Stimulated activated CD4-positive, alpha-beta T cell treated with anti-CD3 and anti-CD28 coated beads, Interleukin-12 subunit alpha, Interleukin-12 subunit beta, amount 100 ng/mL, for 24 hours (primary cell): Measurements from ENCODE around the gene PET100.

ENCODE experiments used
- DNase-seq, 2 experiments: peaks; one replicate each; pipeline ENCODE4 v3.0.0-alpha.2; 2020; ENCODE audit warnings: low read depth in 2 of 2

The PET100 gene

GRCh38 chr19:7612282-7613274, 17.0 kb upstream of the PET100 start:
- no peak for DNase-seq

DNA sequence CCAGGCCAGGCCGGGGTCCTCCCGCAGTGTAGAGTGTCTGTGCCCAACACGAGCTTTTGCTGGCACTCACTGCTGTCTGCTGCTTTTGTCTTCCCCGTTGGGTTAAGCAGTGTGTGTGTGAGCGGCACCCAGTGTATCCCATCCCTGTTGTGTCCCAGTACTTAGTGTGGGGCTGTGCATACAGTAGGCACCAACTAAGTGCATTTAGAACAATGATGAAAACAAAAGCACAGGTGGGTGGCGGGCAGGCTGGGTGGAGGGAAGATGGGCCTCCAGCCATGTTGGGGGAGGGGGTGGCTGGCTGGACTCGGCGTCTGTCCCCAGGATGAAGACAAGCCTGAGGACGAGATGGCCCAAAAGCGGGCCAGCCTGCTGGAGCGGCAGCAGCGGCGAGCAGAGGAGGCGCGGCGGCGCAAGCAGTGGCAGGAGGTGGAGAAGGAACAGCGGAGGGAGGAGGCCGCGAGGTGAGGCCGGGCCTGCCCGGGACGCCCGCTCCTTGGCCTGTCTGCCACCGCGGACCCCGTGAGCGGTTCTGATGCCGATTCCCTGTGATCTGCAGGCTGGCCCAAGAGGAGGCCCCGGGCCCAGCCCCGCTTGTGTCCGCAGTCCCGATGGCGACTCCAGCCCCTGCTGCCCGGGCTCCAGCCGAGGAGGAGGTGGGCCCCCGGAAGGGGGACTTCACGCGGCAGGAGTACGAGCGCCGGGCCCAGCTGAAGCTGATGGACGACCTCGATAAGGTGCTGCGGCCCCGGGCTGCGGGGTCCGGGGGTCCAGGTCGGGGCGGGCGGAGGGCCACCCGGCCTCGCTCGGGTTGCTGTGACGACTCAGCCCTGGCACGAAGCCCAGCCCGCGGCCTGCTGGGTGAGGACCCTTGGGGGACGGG, 14.5 kb upstream of the PET100 start:
- DNase-seq: no peak

DNA sequence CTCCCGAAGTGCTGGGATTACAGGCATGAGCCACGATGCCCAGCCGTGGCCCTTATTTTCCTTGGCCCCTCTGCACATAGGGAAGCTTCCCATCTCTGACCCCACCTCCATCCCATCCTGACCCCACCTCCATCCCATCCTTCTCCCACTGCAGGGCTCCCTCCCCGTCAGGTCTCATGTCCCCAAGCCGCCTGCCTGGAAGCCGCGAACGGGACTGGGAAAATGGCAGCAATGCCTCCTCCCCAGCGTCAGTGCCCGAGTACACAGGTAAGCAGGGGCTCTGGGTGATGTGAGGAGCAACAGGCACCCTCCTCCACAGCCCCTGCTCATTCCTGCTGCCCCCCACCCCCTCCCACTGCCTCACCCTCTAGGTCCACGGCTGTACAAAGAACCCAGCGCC, 12.4 kb upstream of the PET100 start:
- DNase-seq: no peak

GRCh38 chr19:7617735-7618134, 11.9 kb upstream of the PET100 start:
- DNase-seq: no peak

- DNase-seq: no peak
These were observed 11.2 kb upstream of the PET100 start for GRCh38 chr19:7618348-7618747.

DNA sequence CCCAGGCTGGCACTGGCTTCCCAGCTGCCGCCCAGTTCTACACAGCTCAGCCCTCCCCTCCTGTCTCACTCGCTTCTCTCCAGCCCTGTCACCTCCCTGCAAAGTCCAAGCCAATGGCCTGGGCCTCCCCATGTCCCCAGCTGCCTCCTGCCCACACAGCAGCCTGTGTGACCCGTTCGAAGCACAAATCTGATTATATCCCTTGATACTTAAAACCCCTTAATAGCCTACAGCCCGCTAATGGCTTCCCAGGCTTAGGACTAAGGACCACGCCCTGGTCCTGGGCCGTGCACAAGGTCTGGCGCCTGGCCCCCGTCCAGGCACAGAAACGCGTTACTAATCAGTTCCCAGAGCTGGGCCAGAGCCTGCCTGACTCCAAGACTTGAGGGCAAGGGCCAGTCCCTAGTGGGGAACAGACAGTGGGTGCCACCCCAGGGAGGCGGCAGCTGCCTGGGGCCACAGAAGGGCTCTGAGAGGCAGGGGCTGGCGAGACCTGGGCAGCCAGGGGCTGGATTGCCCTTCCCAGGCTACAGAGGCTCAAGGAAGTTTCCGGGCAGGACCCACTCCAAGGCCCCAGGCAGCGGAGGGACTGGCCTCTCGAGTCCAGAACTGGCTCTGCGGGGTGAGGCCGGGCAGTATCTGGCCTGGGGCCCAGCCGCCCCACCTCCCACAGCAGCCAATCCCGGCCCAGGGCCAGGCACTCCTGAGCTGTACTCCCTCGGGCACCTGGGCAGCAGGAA, 10.7 kb upstream of the PET100 start:
- DNase-seq: no peak

GRCh38 chr19:7619671-7620441, 9.7 kb upstream of the PET100 start:
- DNase-seq: no peak

DNA sequence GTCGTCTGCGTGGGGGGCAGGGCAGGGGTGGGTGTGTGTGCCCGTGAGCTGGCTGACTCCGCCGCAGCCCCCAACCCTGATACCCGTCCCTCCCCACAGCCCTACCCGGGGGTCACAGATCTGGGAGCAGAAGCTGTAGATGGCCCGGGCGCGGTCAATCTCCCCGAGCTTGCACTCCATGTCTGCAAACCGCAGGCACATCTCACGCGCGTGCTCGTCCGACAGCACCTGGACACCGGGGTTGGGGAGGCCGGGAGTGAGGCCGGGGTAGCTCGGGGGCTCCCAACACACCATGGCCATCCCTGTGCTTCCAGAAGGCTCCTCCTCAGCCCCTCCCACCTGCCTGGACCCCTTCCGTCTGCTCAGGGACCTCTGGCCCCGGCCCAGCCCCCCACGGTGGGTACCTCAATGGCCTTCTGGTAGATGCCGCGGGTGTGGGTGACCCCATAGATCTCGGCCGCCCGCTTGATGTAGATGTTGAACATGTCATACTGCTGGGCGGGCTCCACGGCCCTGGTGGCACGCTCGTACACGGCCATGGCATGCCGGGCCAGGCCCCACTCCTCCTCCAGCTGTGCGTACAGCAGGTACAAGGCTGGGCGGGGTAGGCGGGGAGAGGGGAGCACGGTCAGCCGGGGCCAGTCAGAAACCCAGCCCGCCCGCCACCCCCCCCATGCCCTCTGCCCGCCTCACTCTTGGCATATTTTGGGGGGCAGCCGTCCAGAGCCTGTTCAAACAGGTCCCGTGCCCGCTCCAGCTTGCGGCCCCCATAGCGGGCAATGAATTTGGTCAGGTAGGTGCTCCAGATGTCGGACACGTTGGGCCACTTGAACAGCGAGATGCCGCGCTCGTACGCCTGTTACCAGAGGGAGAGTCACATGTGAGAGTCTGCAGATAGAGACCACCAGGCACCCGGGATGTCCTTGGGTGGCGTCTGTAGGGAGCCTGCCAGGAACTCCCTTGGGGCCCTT, 8.9 kb upstream of the PET100 start:
- no peak for DNase-seq

- DNase-seq: no peak
These were observed 6.5 kb upstream of the PET100 start for GRCh38 chr19:7622933-7623685.

- no peak for DNase-seq
These were observed 5.6 kb upstream of the PET100 start for GRCh38 chr19:7623725-7624603.

DNA sequence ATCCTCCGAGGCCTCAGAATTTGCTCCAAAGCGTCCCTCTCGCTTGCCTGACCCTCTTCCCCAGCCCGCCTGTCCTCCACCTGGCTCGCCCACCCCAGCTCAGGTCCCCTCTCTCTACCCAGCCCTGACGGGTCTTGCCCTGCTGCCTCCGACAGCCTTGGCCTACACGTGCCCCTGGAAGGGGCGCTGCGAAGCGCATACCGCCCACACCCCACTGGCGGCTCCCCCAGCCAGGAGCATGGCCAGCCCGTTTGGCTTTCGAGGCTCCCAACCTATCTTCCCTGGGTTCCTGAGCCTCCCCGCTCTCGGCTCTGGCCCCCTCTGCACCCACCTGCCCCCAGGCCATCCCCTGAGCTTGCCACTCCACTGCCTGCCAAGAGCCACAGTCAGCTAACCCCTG, 4.8 kb upstream of the PET100 start:
- DNase-seq: no peak

- DNase-seq: no peak
These were observed 3.7 kb upstream of the PET100 start for GRCh38 chr19:7625763-7626372.

DNA sequence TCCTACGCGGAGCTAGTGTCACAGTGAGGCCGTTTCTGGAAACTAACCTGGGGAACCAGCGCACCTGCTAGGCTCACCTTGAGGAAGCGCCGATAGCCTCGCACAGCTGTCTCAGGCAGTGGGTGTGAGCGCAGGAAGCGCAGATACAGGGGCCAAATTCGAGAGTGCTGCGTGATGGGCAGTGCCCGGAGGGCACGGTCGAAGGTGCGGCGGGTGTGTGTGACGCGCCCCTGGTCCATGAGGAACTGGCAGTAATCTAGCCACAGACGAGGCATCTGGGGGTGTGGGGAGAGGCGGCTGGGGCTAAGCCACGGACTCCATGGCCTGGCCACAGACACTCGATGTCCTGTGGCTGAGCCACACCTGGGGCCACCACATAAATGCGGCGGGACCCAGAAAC, 2.4 kb upstream of the PET100 start:
- DNase-seq: no peak

- DNase-seq: no peak
These were observed 843 bp upstream of the PET100 start for GRCh38 chr19:7628589-7629311.

DNA sequence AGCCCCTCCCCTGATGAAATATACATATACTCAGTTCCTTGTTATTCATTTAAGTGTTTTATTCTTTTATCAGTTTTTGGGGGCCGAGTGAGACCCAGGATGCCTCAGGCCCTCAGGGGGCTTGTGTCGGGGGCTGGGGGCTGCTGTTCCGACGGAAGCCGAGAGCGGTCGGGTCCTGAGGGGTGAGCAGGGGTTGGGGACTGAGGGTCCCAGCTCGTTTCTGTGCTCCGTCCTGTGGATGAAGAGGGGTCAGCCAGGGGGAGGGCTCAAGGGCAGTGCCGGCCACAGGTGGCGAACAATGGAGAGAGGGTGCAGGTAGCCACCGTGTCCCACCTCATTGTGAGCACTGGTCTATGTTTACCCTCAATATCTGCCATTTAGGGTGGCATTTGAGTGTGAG, 2.0 kb downstream of the PET100 start:
- DNase-seq: no peak

GRCh38 chr19:7632340-7633203, 3.0 kb downstream of the PET100 start:
- no peak for DNase-seq
